Heart left ventricle (tissue), 13 donors: ENCODE results near the gene CTU1.

Source experiments
- POLR2A ChIP-seq, 2 donors: fragments of 450-650 bp; IDR thresholded peaks; one replicate each; pipeline ENCODE4 v1.6.1; 2017; ENCODE audit warnings: antibody characterized with exemption in 2 of 2, mild to moderate bottlenecking in 2 of 2, moderate library complexity in 2 of 2
- TF ChIP-seq, protein P1 (sequence below), 12 donors: fragments of 200-600 bp; sonication (generic) in 4 of 12; IDR thresholded peaks; one replicate each; pipeline versions ENCODE4 v1.5.0 to v1.8.0; 2018 to 2022; ENCODE audit warnings: antibody characterized with exemption in 12 of 12, mild to moderate bottlenecking in 5 of 12
- donor health status: ischemic (EF 13 %, LVEDD 7.1; RV severe dilation, severe dysfunction).
- donor health status: DM: no; HTN: yes; CAD: no.
- donor health status: DM: no; HTN: no; CAD: no.
- donor health status: ischemic (EF 25% LVEDD 6.9; RV normal size, moderate dysfunction).
- donor health status: ischemic (EF 25% LVEDD 5.7; RV mildly dilated, moderate dysfunction).
- donor health status: ischemic (EF 35%, LVEDD 5.7; RV mildly dilated, moderate dysfunction).
- donor health status: nonischemic (EF 11% LVEDD 7.7; RV severe dilation, severe dysfunction).
- donor health status: DM: yes; HTN: yes; CAD: no.
- donor health status: PGD.
- donor health status: ischemic (EF 29% LVEDD 5.4; RV normal size, mild dysfunction).
- donor health status: nonischemic (EF 23%, LVEDD 6.1; RV moderate dilation, normal function).

DNA sequence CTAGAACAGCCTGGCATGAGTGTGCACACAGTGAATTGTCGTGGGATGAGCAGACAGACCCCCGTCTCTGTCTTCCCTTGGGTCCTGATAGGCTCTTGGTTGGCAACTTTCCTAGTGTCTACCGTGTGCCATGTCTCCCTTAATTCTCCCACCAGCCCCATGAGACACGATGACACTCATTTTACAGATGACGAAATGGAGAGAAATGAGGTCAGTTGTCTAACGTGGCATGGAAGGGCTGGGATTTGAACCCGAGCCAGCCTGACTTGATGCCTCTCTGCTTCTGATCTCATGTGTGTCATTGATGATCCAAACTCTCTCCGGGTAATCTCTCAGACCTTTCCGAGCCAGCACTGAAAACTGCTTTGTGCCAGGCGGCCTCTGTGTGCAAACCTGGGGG lies 17.1 kb downstream of the CTU1 start:
- TF ChIP-seq, protein P1, sequence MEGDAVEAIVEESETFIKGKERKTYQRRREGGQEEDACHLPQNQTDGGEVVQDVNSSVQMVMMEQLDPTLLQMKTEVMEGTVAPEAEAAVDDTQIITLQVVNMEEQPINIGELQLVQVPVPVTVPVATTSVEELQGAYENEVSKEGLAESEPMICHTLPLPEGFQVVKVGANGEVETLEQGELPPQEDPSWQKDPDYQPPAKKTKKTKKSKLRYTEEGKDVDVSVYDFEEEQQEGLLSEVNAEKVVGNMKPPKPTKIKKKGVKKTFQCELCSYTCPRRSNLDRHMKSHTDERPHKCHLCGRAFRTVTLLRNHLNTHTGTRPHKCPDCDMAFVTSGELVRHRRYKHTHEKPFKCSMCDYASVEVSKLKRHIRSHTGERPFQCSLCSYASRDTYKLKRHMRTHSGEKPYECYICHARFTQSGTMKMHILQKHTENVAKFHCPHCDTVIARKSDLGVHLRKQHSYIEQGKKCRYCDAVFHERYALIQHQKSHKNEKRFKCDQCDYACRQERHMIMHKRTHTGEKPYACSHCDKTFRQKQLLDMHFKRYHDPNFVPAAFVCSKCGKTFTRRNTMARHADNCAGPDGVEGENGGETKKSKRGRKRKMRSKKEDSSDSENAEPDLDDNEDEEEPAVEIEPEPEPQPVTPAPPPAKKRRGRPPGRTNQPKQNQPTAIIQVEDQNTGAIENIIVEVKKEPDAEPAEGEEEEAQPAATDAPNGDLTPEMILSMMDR (IDR thresholded peaks at IDR 0.05), result no peak
- TF ChIP-seq POLR2A (IDR thresholded peaks at IDR 0.05), result no peak
